H1 (cell line): ENCODE measurements around the gene OR6B2. TPM values are rescaled to one million over a fixed set of nuclear protein-coding genes. Genes with fewer than 3 reads are reported as not detected.

ENCODE experiments used
- CTCF ChIA-PET: fragments of 300-600 bp; sonication (Branson Sonifier 250); formaldehyde crosslinking; loops from one replicate; lab custom pipeline; 2021; ENCODE audit not compliant: partially characterized antibody; lab: Charles Lee
- POLR2A ChIA-PET: fragments of 300-600 bp; sonication (Branson Sonifier 250); formaldehyde crosslinking; loops from one replicate; lab custom pipeline; 2021; ENCODE audit warnings: inconsistent platforms; ENCODE audit not compliant: partially characterized antibody; lab: Charles Lee
- DNase-seq, 2 experiments: peaks; one replicate each; pipeline versions ENCODE4 v3.0.0 to v3.0.0-alpha.2; 2010 to 2022; ENCODE audit warnings: low spot score in 2 of 2, low read depth in 1 of 2, mixed read lengths in 1 of 2
- FAIRE-seq: peaks from 2 replicates; lab custom pipeline; 2011; peaks lifted over from hg19 to GRCh38; lab: Jason Lieb, UNC
- H2AFZ ChIP-seq: 2 replicates; pipeline ENCODE4 v1.8.1; 2012; ENCODE audit warnings: low read length, inconsistent platforms
- H2AK5ac ChIP-seq: 2 replicates; pipeline ENCODE4 v1.6.1; 2013; ENCODE audit warnings: low read depth, low read length
- H2BK120ac ChIP-seq: replicated peaks from 2 replicates; pipeline ENCODE3; 2013; ENCODE audit warnings: low read depth, low read length, inconsistent platforms
- H2BK12ac ChIP-seq: 2 replicates; pipeline ENCODE4 v1.6.1; 2013; ENCODE audit warnings: low read depth, low read length
- H2BK15ac ChIP-seq: 2 replicates; pipeline ENCODE4 v1.6.1; 2013; ENCODE audit warnings: low read length
- H2BK20ac ChIP-seq: 2 replicates; pipeline ENCODE4 v1.6.1; 2013; ENCODE audit warnings: low read length
- H2BK5ac ChIP-seq: 2 replicates; pipeline ENCODE4 v1.6.1; 2013; ENCODE audit warnings: low read depth, low read length
- H3K14ac ChIP-seq: 2 replicates; pipeline ENCODE4 v1.6.1; 2013; ENCODE audit warnings: inconsistent platforms; ENCODE audit not compliant: insufficient read length
- H3K18ac ChIP-seq: 2 replicates; pipeline ENCODE4 v1.6.1; 2013; ENCODE audit warnings: low read length; ENCODE audit errors: extremely low read depth
- H3K23ac ChIP-seq: 2 replicates; pipeline ENCODE4 v1.6.1; 2013; ENCODE audit warnings: inconsistent platforms; ENCODE audit not compliant: insufficient read length
- H3K23me2 ChIP-seq: 2 replicates; pipeline ENCODE4 v1.6.1; 2013; ENCODE audit warnings: low read depth, low read length
- H3K27ac ChIP-seq: 2 replicates; pipeline ENCODE4 v1.6.1; 2011; ENCODE audit warnings: low read depth, low read length, inconsistent platforms
- H3K27me3 ChIP-seq, 4 experiments: replicated peaks in 1 of 4; 1 replicate in 1 of 4; 2 replicates in 3 of 4; pipeline versions ENCODE4 v1.6.1 to v1.8.1; 2011 to 2013; ENCODE audit warnings: low read length in 3 of 4, mild to moderate bottlenecking in 3 of 4, inconsistent platforms in 2 of 4, mixed read lengths in 2 of 4, moderate library complexity in 1 of 4; ENCODE audit not compliant: control insufficient read depth in 3 of 4, insufficient read depth in 3 of 4; ENCODE audit errors: extremely low read depth in 1 of 4
- H3K36me3 ChIP-seq, 4 experiments: 2 replicates each; pipeline versions ENCODE4 v1.6.1 to v1.8.1; 2011 to 2013; ENCODE audit warnings: mild to moderate bottlenecking in 4 of 4, low read length in 3 of 4, moderate library complexity in 2 of 4, control low read depth in 1 of 4, inconsistent platforms in 1 of 4; ENCODE audit not compliant: insufficient read depth in 4 of 4, control insufficient read depth in 2 of 4
- H3K4ac ChIP-seq: replicated peaks from 2 replicates; pipeline ENCODE3; 2013; ENCODE audit warnings: low read length, low read depth, mixed read lengths, inconsistent platforms; ENCODE audit not compliant: insufficient read length
- H3K4me1 ChIP-seq, 4 experiments: replicated peaks in 1 of 4; 1 replicate in 1 of 4; 2 replicates in 3 of 4; pipeline versions ENCODE4 v1.6.1 to v1.8.1; 2011 to 2013; ENCODE audit warnings: low read length in 3 of 4, inconsistent platforms in 2 of 4, mixed read lengths in 1 of 4; ENCODE audit not compliant: insufficient read depth in 4 of 4, control insufficient read depth in 3 of 4
- H3K4me2 ChIP-seq, 2 experiments: 2 replicates each; pipeline versions ENCODE4 v1.6.1 to v1.8.1; 2011 to 2013; ENCODE audit warnings: low read depth in 2 of 2, low read length in 2 of 2, control low read depth in 1 of 2, inconsistent platforms in 1 of 2, mild to moderate bottlenecking in 1 of 2; ENCODE audit not compliant: insufficient read depth in 1 of 2
- H3K4me3 ChIP-seq, 4 experiments: fragments of 200-600, 300-600 bp in 1 of 4; sonication (generic), shearing (Covaris generic), sonication (Bioruptor Twin) in 1 of 4; 2 replicates each; pipeline versions ENCODE4 v1.5.1 to v1.8.1; 2011 to 2016; ENCODE audit warnings: low read length in 4 of 4, low read depth in 3 of 4, control low read depth in 2 of 4, inconsistent platforms in 2 of 4, mild to moderate bottlenecking in 2 of 4, mixed read lengths in 1 of 4, moderate library complexity in 1 of 4; ENCODE audit not compliant: insufficient read depth in 2 of 4; ENCODE audit errors: extremely low read depth in 1 of 4
- H3K56ac ChIP-seq: replicated peaks from 2 replicates; pipeline ENCODE3; 2013; ENCODE audit warnings: low read depth, mild to moderate bottlenecking, mixed read lengths, low read length, inconsistent platforms; ENCODE audit not compliant: insufficient read length
- H3K79me1 ChIP-seq: 2 replicates; pipeline ENCODE4 v1.6.1; 2013; ENCODE audit warnings: low read depth, low read length, control low read depth
- H3K79me2 ChIP-seq, 2 experiments: 2 replicates each; pipeline versions ENCODE4 v1.6.1 to v1.8.1; 2012 to 2013; ENCODE audit warnings: low read length in 2 of 2, mild to moderate bottlenecking in 2 of 2, inconsistent platforms in 1 of 2; ENCODE audit not compliant: insufficient read depth in 2 of 2, control insufficient read depth in 1 of 2
- H3K9ac ChIP-seq, 4 experiments: replicated peaks in 1 of 4; 1 replicate in 1 of 4; 2 replicates in 3 of 4; pipeline versions ENCODE4 v1.6.1 to v1.8.1; 2011 to 2013; ENCODE audit warnings: low read depth in 3 of 4, low read length in 3 of 4, control low read depth in 2 of 4, mild to moderate bottlenecking in 2 of 4, moderate library complexity in 2 of 4, inconsistent platforms in 1 of 4; ENCODE audit errors: extremely low read depth in 1 of 4
- H3K9me3 ChIP-seq, 2 experiments: 2 replicates each; pipeline versions ENCODE4 v1.6.1 to v1.8.1; 2012 to 2013; ENCODE audit warnings: mild to moderate bottlenecking in 2 of 2, moderate library complexity in 2 of 2, control low read depth in 1 of 2, inconsistent platforms in 1 of 2, low read depth in 1 of 2, low read length in 1 of 2, mixed read lengths in 1 of 2; ENCODE audit not compliant: insufficient read depth in 2 of 2
- H4K20me1 ChIP-seq, 2 experiments: replicated peaks in 1 of 2; 2 replicates each; pipeline versions ENCODE3 to v1.8.1; 2011 to 2013; ENCODE audit warnings: inconsistent platforms in 2 of 2, low read length in 2 of 2, mild to moderate bottlenecking in 1 of 2; ENCODE audit not compliant: insufficient read depth in 2 of 2, control insufficient read depth in 1 of 2
- H4K5ac ChIP-seq: 2 replicates; pipeline ENCODE4 v1.6.1; 2013; ENCODE audit warnings: low read length, low read depth, mixed read lengths, inconsistent platforms; ENCODE audit not compliant: insufficient read length
- H4K8ac ChIP-seq: 2 replicates; pipeline ENCODE4 v1.8.0; 2013; ENCODE audit warnings: mild to moderate bottlenecking, moderate library complexity, low read length, inconsistent platforms; ENCODE audit not compliant: insufficient read depth; ENCODE audit errors: extremely low read depth
- H4K91ac ChIP-seq: replicated peaks from 2 replicates; pipeline ENCODE3; 2013; ENCODE audit warnings: low read length, mixed read lengths, inconsistent platforms; ENCODE audit not compliant: insufficient read length
- EGR1 ChIP-seq: IDR thresholded peaks from 2 replicates; pipeline ENCODE4 v1.6.1; 2011; ENCODE audit warnings: low read depth, low read length, borderline replicate concordance
- POU5F1 ChIP-seq: IDR thresholded peaks from 2 replicates; pipeline ENCODE4 v1.6.1; 2011; ENCODE audit warnings: low read depth, mild to moderate bottlenecking, low read length, moderate library complexity
- TAF1 ChIP-seq: IDR thresholded peaks from 2 replicates; pipeline ENCODE4 v1.6.1; 2011; ENCODE audit warnings: mild to moderate bottlenecking, low read depth, low read length
- TAF7 ChIP-seq: optimal IDR thresholded peaks from 2 replicates; pipeline ENCODE3; 2011; ENCODE audit warnings: low read depth, mild to moderate bottlenecking, inconsistent platforms, low read length, moderate library complexity, borderline replicate concordance
- WGBS, 2 experiments: shearing (Covaris generic) in 1 of 2; methylation state at CpG; one replicate each; pipeline versions ENCODE4 v1.1.6 to v1.1.7; 2013 to 2015; ENCODE audit warnings: low lambda C conversion rate in 2 of 2, mixed read lengths in 2 of 2, inconsistent platforms in 1 of 2, low coverage in 1 of 2, missing lambda C conversion rate in 1 of 2; ENCODE audit not compliant: insufficient replicate concordance in 2 of 2, insufficient coverage in 1 of 2, insufficient read length in 1 of 2; ENCODE audit errors: extremely low coverage in 1 of 2, missing lambda C conversion rate in 1 of 2; 5-methylcytosine and 5-hydroxymethylcytosine counted together
- polyA plus RNA-seq, 7 experiments: library from polyadenylated mRNA; depleted of rRNA in 3 of 7; stranded (reverse) in 5 of 7; unstranded in 2 of 7; fragments of >200 nt in 5 of 7; fragments of 200-250 nt in 2 of 7; gene quantifications; 1 replicate in 5 of 7; 2 replicates in 1 of 7; 4 replicates in 1 of 7; pipeline versions ENCODE4 v1.2.1 to v1.2.3, GENCODE V29; 2011 to 2013; ENCODE audit warnings: missing spikeins in 2 of 7, mixed read lengths in 2 of 7
- total RNA-seq: library from RNA; stranded (reverse); fragmentation: NEBNext Ultra II Directional; extraction: Animal tissue kit (Norgen Biotek cat#: 25700); gene quantifications from 2 replicates; pipeline ENCODE4 v1.2.1, GENCODE V29; 2021
- TF ChIP-seq, protein P1 (sequence below): IDR thresholded peaks from 2 replicates; pipeline ENCODE4 v1.6.1; 2011; ENCODE audit warnings: low read length, improper control_type of control experiment

Gene OR6B2
- total and polyA plus RNA-seq, 2 of the 8 experiments (the other 6 are each of a cell fraction or from before 2014, with no cell fraction given) = not detected

DNA sequence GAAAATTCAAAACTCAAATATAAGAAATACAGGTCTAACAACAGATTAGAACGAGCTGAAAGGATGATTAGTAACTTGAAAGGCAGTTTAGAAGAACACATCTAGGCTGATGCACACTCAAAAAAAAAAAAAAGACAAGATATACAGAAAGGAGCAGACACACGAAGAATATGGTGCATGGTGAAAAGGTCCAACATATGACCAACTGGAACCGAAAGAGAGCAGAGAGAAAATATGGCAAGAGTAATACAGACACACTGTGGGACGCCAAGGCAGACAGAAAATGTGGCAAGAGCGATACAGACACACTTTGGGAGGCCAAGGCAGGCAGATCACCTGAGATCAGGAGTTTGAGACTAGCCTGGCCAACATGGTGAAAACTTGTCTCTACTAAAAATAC is 44.9 kb downstream of the OR6B2 start:
- Histone ChIP-seq H2BK15ac (no peak overlapping the region), H3K4me1 (no peaks in the 10 kb centered on the region), H3K23ac (no peak overlapping the region), H2BK12ac (no peak overlapping the region), H4K8ac (no peak overlapping the region), H2BK120ac (no peak overlapping the region), H3K9me3 (peaks cover 0 to 4% of the 10 kb centered on the region in 2 experiments; a peak in 2 of 4 replicates), H3K18ac (no peak overlapping the region), H3K27me3 (no peaks in the 10 kb centered on the region), H3K4me2 (no peak overlapping the region), H4K20me1 (peaks cover 3 to 5% of the 10 kb centered on the region in 2 experiments), H2AFZ (no peak overlapping the region)
- no peak for FAIRE-seq
- CTCF ChIA-PET = no interaction called here
- TF ChIP-seq, protein P1, sequence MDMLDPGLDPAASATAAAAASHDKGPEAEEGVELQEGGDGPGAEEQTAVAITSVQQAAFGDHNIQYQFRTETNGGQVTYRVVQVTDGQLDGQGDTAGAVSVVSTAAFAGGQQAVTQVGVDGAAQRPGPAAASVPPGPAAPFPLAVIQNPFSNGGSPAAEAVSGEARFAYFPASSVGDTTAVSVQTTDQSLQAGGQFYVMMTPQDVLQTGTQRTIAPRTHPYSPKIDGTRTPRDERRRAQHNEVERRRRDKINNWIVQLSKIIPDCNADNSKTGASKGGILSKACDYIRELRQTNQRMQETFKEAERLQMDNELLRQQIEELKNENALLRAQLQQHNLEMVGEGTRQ = no peak
- TF ChIP-seq TAF7 = no peak
- TF ChIP-seq EGR1 = no peak
- no peak for TF ChIP-seq TAF1
- no peak for TF ChIP-seq POU5F1
- TF ChIP-seq, all 59 proteins: peak for 0
- Histone ChIP-seq H3K56ac (no peak overlapping the region), H2BK5ac (no peak overlapping the region), H4K91ac (no peak overlapping the region), H3K14ac (no peak overlapping the region), H2AK5ac (no peak overlapping the region), H3K4me3 (no peak overlapping the region), H3K27ac (no peak overlapping the region), H3K9ac (no peak overlapping the region), H3K36me3 (peaks cover 2 to 41% (median 17%) of the 10 kb centered on the region in 4 experiments; a peak in 7 of 8 replicates), H3K4ac (no peak overlapping the region), H3K23me2 (no peaks in the 10 kb centered on the region), H3K79me2 (no peaks in the 10 kb centered on the region), H4K5ac (no peak overlapping the region), H2BK20ac (no peak overlapping the region), H3K79me1 (peaks cover 2% of the 10 kb centered on the region; the same call in 1 of the 2 replicates)
- 89% methylated on average over 5 of the region's 5 CpGs; no CpG with 5 or more reads in 1 of the 2 experiments for WGBS, 2 experiments
- POLR2A ChIA-PET = no interaction called here
- no peak for DNase-seq
